H1 (cell line): ENCODE results near the gene PITPNM1. TPM values are rescaled to one million over a fixed set of nuclear protein-coding genes. Genes with fewer than 3 reads are reported as not detected.
"Not testable (repeated sequence)": the region's sequence is repeated elsewhere in the genome, so short reads cannot be mapped to it uniquely, and the experiment has no call there.

ENCODE experiments used
- CTCF ChIA-PET: fragments of 300-600 bp; sonication (Branson Sonifier 250); formaldehyde crosslinking; loops from one replicate; lab custom pipeline; 2021; ENCODE audit not compliant: partially characterized antibody; lab: Charles Lee
- POLR2A ChIA-PET: fragments of 300-600 bp; sonication (Branson Sonifier 250); formaldehyde crosslinking; loops from one replicate; lab custom pipeline; 2021; ENCODE audit warnings: inconsistent platforms; ENCODE audit not compliant: partially characterized antibody; lab: Charles Lee
- DNase-seq, 2 experiments: peaks; one replicate each; pipeline versions ENCODE4 v3.0.0 to v3.0.0-alpha.2; 2010 to 2022; ENCODE audit warnings: low spot score in 2 of 2, low read depth in 1 of 2, mixed read lengths in 1 of 2
- FAIRE-seq: peaks from 2 replicates; lab custom pipeline; 2011; peaks lifted over from hg19 to GRCh38; lab: Jason Lieb, UNC
- H2AFZ ChIP-seq: 2 replicates; pipeline ENCODE4 v1.8.1; 2012; ENCODE audit warnings: low read length, inconsistent platforms
- H2AK5ac ChIP-seq: 2 replicates; pipeline ENCODE4 v1.6.1; 2013; ENCODE audit warnings: low read depth, low read length
- H2BK120ac ChIP-seq: replicated peaks from 2 replicates; pipeline ENCODE3; 2013; ENCODE audit warnings: low read depth, low read length, inconsistent platforms
- H2BK12ac ChIP-seq: 2 replicates; pipeline ENCODE4 v1.6.1; 2013; ENCODE audit warnings: low read depth, low read length
- H2BK15ac ChIP-seq: 2 replicates; pipeline ENCODE4 v1.6.1; 2013; ENCODE audit warnings: low read length
- H2BK20ac ChIP-seq: 2 replicates; pipeline ENCODE4 v1.6.1; 2013; ENCODE audit warnings: low read length
- H2BK5ac ChIP-seq: 2 replicates; pipeline ENCODE4 v1.6.1; 2013; ENCODE audit warnings: low read depth, low read length
- H3K14ac ChIP-seq: 2 replicates; pipeline ENCODE4 v1.6.1; 2013; ENCODE audit warnings: inconsistent platforms; ENCODE audit not compliant: insufficient read length
- H3K18ac ChIP-seq: 2 replicates; pipeline ENCODE4 v1.6.1; 2013; ENCODE audit warnings: low read length; ENCODE audit errors: extremely low read depth
- H3K23ac ChIP-seq: 2 replicates; pipeline ENCODE4 v1.6.1; 2013; ENCODE audit warnings: inconsistent platforms; ENCODE audit not compliant: insufficient read length
- H3K23me2 ChIP-seq: 2 replicates; pipeline ENCODE4 v1.6.1; 2013; ENCODE audit warnings: low read depth, low read length
- H3K27ac ChIP-seq: 2 replicates; pipeline ENCODE4 v1.6.1; 2011; ENCODE audit warnings: low read depth, low read length, inconsistent platforms
- H3K27me3 ChIP-seq, 4 experiments: replicated peaks in 1 of 4; 1 replicate in 1 of 4; 2 replicates in 3 of 4; pipeline versions ENCODE4 v1.6.1 to v1.8.1; 2011 to 2013; ENCODE audit warnings: low read length in 3 of 4, mild to moderate bottlenecking in 3 of 4, inconsistent platforms in 2 of 4, mixed read lengths in 2 of 4, moderate library complexity in 1 of 4; ENCODE audit not compliant: control insufficient read depth in 3 of 4, insufficient read depth in 3 of 4; ENCODE audit errors: extremely low read depth in 1 of 4
- H3K36me3 ChIP-seq, 4 experiments: 2 replicates each; pipeline versions ENCODE4 v1.6.1 to v1.8.1; 2011 to 2013; ENCODE audit warnings: mild to moderate bottlenecking in 4 of 4, low read length in 3 of 4, moderate library complexity in 2 of 4, control low read depth in 1 of 4, inconsistent platforms in 1 of 4; ENCODE audit not compliant: insufficient read depth in 4 of 4, control insufficient read depth in 2 of 4
- H3K4ac ChIP-seq: replicated peaks from 2 replicates; pipeline ENCODE3; 2013; ENCODE audit warnings: low read length, low read depth, mixed read lengths, inconsistent platforms; ENCODE audit not compliant: insufficient read length
- H3K4me1 ChIP-seq, 4 experiments: replicated peaks in 1 of 4; 1 replicate in 1 of 4; 2 replicates in 3 of 4; pipeline versions ENCODE4 v1.6.1 to v1.8.1; 2011 to 2013; ENCODE audit warnings: low read length in 3 of 4, inconsistent platforms in 2 of 4, mixed read lengths in 1 of 4; ENCODE audit not compliant: insufficient read depth in 4 of 4, control insufficient read depth in 3 of 4
- H3K4me2 ChIP-seq, 2 experiments: 2 replicates each; pipeline versions ENCODE4 v1.6.1 to v1.8.1; 2011 to 2013; ENCODE audit warnings: low read depth in 2 of 2, low read length in 2 of 2, control low read depth in 1 of 2, inconsistent platforms in 1 of 2, mild to moderate bottlenecking in 1 of 2; ENCODE audit not compliant: insufficient read depth in 1 of 2
- H3K4me3 ChIP-seq, 4 experiments: fragments of 200-600, 300-600 bp in 1 of 4; sonication (generic), shearing (Covaris generic), sonication (Bioruptor Twin) in 1 of 4; 2 replicates each; pipeline versions ENCODE4 v1.5.1 to v1.8.1; 2011 to 2016; ENCODE audit warnings: low read length in 4 of 4, low read depth in 3 of 4, control low read depth in 2 of 4, inconsistent platforms in 2 of 4, mild to moderate bottlenecking in 2 of 4, mixed read lengths in 1 of 4, moderate library complexity in 1 of 4; ENCODE audit not compliant: insufficient read depth in 2 of 4; ENCODE audit errors: extremely low read depth in 1 of 4
- H3K56ac ChIP-seq: replicated peaks from 2 replicates; pipeline ENCODE3; 2013; ENCODE audit warnings: low read depth, mild to moderate bottlenecking, mixed read lengths, low read length, inconsistent platforms; ENCODE audit not compliant: insufficient read length
- H3K79me1 ChIP-seq: 2 replicates; pipeline ENCODE4 v1.6.1; 2013; ENCODE audit warnings: low read depth, low read length, control low read depth
- H3K79me2 ChIP-seq, 2 experiments: 2 replicates each; pipeline versions ENCODE4 v1.6.1 to v1.8.1; 2012 to 2013; ENCODE audit warnings: low read length in 2 of 2, mild to moderate bottlenecking in 2 of 2, inconsistent platforms in 1 of 2; ENCODE audit not compliant: insufficient read depth in 2 of 2, control insufficient read depth in 1 of 2
- H3K9ac ChIP-seq, 4 experiments: replicated peaks in 1 of 4; 1 replicate in 1 of 4; 2 replicates in 3 of 4; pipeline versions ENCODE4 v1.6.1 to v1.8.1; 2011 to 2013; ENCODE audit warnings: low read depth in 3 of 4, low read length in 3 of 4, control low read depth in 2 of 4, mild to moderate bottlenecking in 2 of 4, moderate library complexity in 2 of 4, inconsistent platforms in 1 of 4; ENCODE audit errors: extremely low read depth in 1 of 4
- H3K9me3 ChIP-seq, 2 experiments: 2 replicates each; pipeline versions ENCODE4 v1.6.1 to v1.8.1; 2012 to 2013; ENCODE audit warnings: mild to moderate bottlenecking in 2 of 2, moderate library complexity in 2 of 2, control low read depth in 1 of 2, inconsistent platforms in 1 of 2, low read depth in 1 of 2, low read length in 1 of 2, mixed read lengths in 1 of 2; ENCODE audit not compliant: insufficient read depth in 2 of 2
- H4K20me1 ChIP-seq, 2 experiments: replicated peaks in 1 of 2; 2 replicates each; pipeline versions ENCODE3 to v1.8.1; 2011 to 2013; ENCODE audit warnings: inconsistent platforms in 2 of 2, low read length in 2 of 2, mild to moderate bottlenecking in 1 of 2; ENCODE audit not compliant: insufficient read depth in 2 of 2, control insufficient read depth in 1 of 2
- H4K5ac ChIP-seq: 2 replicates; pipeline ENCODE4 v1.6.1; 2013; ENCODE audit warnings: low read length, low read depth, mixed read lengths, inconsistent platforms; ENCODE audit not compliant: insufficient read length
- H4K8ac ChIP-seq: 2 replicates; pipeline ENCODE4 v1.8.0; 2013; ENCODE audit warnings: mild to moderate bottlenecking, moderate library complexity, low read length, inconsistent platforms; ENCODE audit not compliant: insufficient read depth; ENCODE audit errors: extremely low read depth
- H4K91ac ChIP-seq: replicated peaks from 2 replicates; pipeline ENCODE3; 2013; ENCODE audit warnings: low read length, mixed read lengths, inconsistent platforms; ENCODE audit not compliant: insufficient read length
- WGBS, 2 experiments: shearing (Covaris generic) in 1 of 2; methylation state at CpG; one replicate each; pipeline versions ENCODE4 v1.1.6 to v1.1.7; 2013 to 2015; ENCODE audit warnings: low lambda C conversion rate in 2 of 2, mixed read lengths in 2 of 2, inconsistent platforms in 1 of 2, low coverage in 1 of 2, missing lambda C conversion rate in 1 of 2; ENCODE audit not compliant: insufficient replicate concordance in 2 of 2, insufficient coverage in 1 of 2, insufficient read length in 1 of 2; ENCODE audit errors: extremely low coverage in 1 of 2, missing lambda C conversion rate in 1 of 2; 5-methylcytosine and 5-hydroxymethylcytosine counted together
- polyA plus RNA-seq, 7 experiments: library from polyadenylated mRNA; depleted of rRNA in 3 of 7; stranded (reverse) in 5 of 7; unstranded in 2 of 7; fragments of >200 nt in 5 of 7; fragments of 200-250 nt in 2 of 7; gene quantifications; 1 replicate in 5 of 7; 2 replicates in 1 of 7; 4 replicates in 1 of 7; pipeline versions ENCODE4 v1.2.1 to v1.2.3, GENCODE V29; 2011 to 2013; ENCODE audit warnings: missing spikeins in 2 of 7, mixed read lengths in 2 of 7
- total RNA-seq: library from RNA; stranded (reverse); fragmentation: NEBNext Ultra II Directional; extraction: Animal tissue kit (Norgen Biotek cat#: 25700); gene quantifications from 2 replicates; pipeline ENCODE4 v1.2.1, GENCODE V29; 2021

PITPNM1 gene
- total and polyA plus RNA-seq, 2 of the 8 experiments (the other 6 are each of a cell fraction or from before 2014, with no cell fraction given) = 27.2 to 52.7 TPM

DNA sequence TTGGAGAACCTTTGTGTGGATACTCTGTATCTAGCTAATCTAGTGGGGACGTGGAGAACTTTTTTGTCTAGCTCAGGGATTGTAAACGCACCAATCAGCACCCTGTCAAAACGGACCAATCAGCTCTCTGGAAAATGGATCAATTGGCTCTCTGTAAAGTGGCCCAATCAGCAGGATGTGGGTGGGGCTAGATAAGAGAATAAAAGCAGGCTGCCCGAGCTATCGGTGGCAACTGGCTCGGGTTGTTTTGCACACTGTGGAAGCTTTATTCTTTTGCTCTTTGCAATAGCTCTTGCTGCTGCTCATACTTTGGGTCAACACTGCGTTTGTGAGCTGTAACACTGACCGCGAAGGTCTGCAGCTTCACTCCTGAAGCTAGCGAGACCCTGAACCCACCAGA is 28.5 kb downstream of the PITPNM1 start:
- POLR2A ChIA-PET = interaction anchor here (1.5 kb wide), 1 partner anchor 12 kb away, joined by 6 read pairs; no protein-coding TSS in a partner anchor
- not testable (repeated sequence) for H3K79me2 ChIP-seq, H3K27ac ChIP-seq, H4K8ac ChIP-seq, H3K18ac ChIP-seq, DNase-seq, H3K79me1 ChIP-seq, H3K23ac ChIP-seq, H3K56ac ChIP-seq, H3K4me3 ChIP-seq, H2BK20ac ChIP-seq, H3K14ac ChIP-seq, FAIRE-seq, H2AFZ ChIP-seq, H3K36me3 ChIP-seq, H3K9me3 ChIP-seq, H4K20me1 ChIP-seq, H2BK5ac ChIP-seq, H3K23me2 ChIP-seq, H2BK120ac ChIP-seq, H2AK5ac ChIP-seq, H2BK15ac ChIP-seq, H4K5ac ChIP-seq, H3K4me2 ChIP-seq, H4K91ac ChIP-seq, H3K4me1 ChIP-seq, H3K4ac ChIP-seq, H2BK12ac ChIP-seq, H3K27me3 ChIP-seq, H3K9ac ChIP-seq
- CTCF ChIA-PET = interaction anchor here (1.1 to 2.8 kb wide), 4 partner anchors 63 to 215 kb away, joined by 3 to 8 read pairs (median 6); no protein-coding TSS in a partner anchor
- 94% methylated on average over 10 of the region's 10 CpGs; no CpG with 5 or more reads in 1 of the 2 experiments for WGBS, 2 experiments
